MM.1S (cell line): ENCODE data around the gene ATP4A.

Experiments
- CTCF ChIP-seq: fragments of 300-600 bp; sonication (generic); IDR thresholded peaks from 2 replicates; pipeline ENCODE4 v1.5.1; 2016; ENCODE audit warnings: antibody characterized with exemption, low read length, mixed read lengths
- EZH2phosphoT487 ChIP-seq: fragments of 300-600 bp; sonication (generic); IDR thresholded peaks from 2 replicates; pipeline ENCODE4 v1.6.1; 2018; ENCODE audit warnings: antibody characterized with exemption, low read length

GRCh38 chr19:35524181-35524837 lies 39.1 kb downstream of the ATP4A start:
- TF ChIP-seq CTCF (no peak), EZH2phosphoT487 (no peak)
